GM19351 (cell line): ENCODE data around the gene C1orf116.
"Not testable (repeated sequence)": the region's sequence is repeated elsewhere in the genome, so short reads cannot be mapped to it uniquely, and the experiment has no call there.

Experiments
- ATAC-seq: cut with Tn5 transposase; IDR thresholded peaks from one replicate; pipeline ENCODE4 v1.9.1; 2021; ENCODE audit warnings: mild to moderate bottlenecking, moderate library complexity; ENCODE audit not compliant: unreplicated experiment

The C1orf116 gene

GRCh38 chr1:207059881-207060280 lies 27.3 kb upstream of the C1orf116 start:
- no peak for ATAC-seq

- no peak for ATAC-seq
Measured at GRCh38 chr1:207058878-207059867, 26.6 kb upstream of the C1orf116 start.

GRCh38 chr1:207058252-207058651 lies 25.7 kb upstream of the C1orf116 start:
- no peak for ATAC-seq

GRCh38 chr1:207056673-207057072 lies 24.1 kb upstream of the C1orf116 start:
- ATAC-seq = no peak

- ATAC-seq = no peak
Measured at GRCh38 chr1:207055386-207056001, 22.9 kb upstream of the C1orf116 start.

- no peak for ATAC-seq
Measured at GRCh38 chr1:207054491-207054890, 21.9 kb upstream of the C1orf116 start.

GRCh38 chr1:207052911-207053769 lies 20.6 kb upstream of the C1orf116 start, which contains the start of gene PFKFB2:
Gene PFKFB2, plus strand, starts transcription at chr1:207053275. Its CDS starts 1,443 bp downstream, at chr1:207054718.
- ATAC-seq = peak; percentile 81

- ATAC-seq = no peak
Measured at GRCh38 chr1:207051191-207051943, 18.8 kb upstream of the C1orf116 start, which contains the start of gene YOD1. Gene YOD1, minus strand, starts transcription at chr1:207051208. Its CDS starts 178 bp downstream, at chr1:207051030.

- ATAC-seq = peak; percentile 50
Measured at GRCh38 chr1:207050480-207051190, 18.1 kb upstream of the C1orf116 start.

- no peak for ATAC-seq
Measured at GRCh38 chr1:207049974-207050391, 17.4 kb upstream of the C1orf116 start.

- no peak for ATAC-seq
Measured at GRCh38 chr1:207049514-207049913, 17.0 kb upstream of the C1orf116 start.

GRCh38 chr1:207049054-207049453 lies 16.5 kb upstream of the C1orf116 start:
- ATAC-seq = no peak

- ATAC-seq = no peak
Measured at GRCh38 chr1:207048041-207048440, 15.5 kb upstream of the C1orf116 start.

- no peak for ATAC-seq
Measured at GRCh38 chr1:207047505-207047904, 14.9 kb upstream of the C1orf116 start.

- no peak for ATAC-seq
Measured at GRCh38 chr1:207045453-207045852, 12.9 kb upstream of the C1orf116 start.

- not testable (repeated sequence) for ATAC-seq
Measured at GRCh38 chr1:207041397-207041796, 8.8 kb upstream of the C1orf116 start.

- ATAC-seq = no peak
Measured at GRCh38 chr1:207040181-207040533, 7.6 kb upstream of the C1orf116 start.

GRCh38 chr1:207039380-207040180 lies 7.0 kb upstream of the C1orf116 start:
- ATAC-seq = no peak

GRCh38 chr1:207036865-207037264 lies 4.3 kb upstream of the C1orf116 start:
- no peak for ATAC-seq
